ENCODE results near the gene ALG8.

DNA sequence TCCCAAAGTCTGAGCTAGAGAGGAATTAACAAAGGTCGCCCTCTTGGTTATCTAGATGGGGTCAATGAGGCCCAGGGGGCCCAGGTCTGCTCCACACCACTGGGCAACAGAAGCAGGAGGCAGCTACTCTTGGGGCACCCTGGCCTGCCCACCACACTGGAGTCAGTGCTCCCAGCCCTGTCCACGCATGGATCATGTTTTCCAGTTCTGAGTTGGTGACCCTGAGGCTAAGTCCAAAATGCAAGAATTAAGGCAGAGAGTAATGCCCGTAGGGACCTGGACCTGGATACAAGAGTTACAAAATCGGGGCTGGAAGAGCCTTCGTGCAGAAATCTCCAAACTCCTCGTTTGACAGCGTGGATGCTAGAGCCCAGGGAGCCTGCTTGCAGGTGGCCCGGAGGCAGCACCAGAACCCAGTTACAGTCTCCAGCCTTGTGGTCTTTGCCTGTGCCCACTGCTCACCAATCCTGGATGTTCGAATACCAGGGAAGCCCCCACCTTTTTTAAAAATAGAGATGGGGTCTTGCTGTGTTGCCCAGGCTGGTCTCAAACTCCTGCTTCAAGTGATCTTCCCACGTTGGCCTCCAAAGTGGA is 81.9 kb downstream of the ALG8 start:
- TF ChIP-seq POLR2A (IDR thresholded peaks at IDR 0.05), result no peak
- TF ChIP-seq, protein P1, sequence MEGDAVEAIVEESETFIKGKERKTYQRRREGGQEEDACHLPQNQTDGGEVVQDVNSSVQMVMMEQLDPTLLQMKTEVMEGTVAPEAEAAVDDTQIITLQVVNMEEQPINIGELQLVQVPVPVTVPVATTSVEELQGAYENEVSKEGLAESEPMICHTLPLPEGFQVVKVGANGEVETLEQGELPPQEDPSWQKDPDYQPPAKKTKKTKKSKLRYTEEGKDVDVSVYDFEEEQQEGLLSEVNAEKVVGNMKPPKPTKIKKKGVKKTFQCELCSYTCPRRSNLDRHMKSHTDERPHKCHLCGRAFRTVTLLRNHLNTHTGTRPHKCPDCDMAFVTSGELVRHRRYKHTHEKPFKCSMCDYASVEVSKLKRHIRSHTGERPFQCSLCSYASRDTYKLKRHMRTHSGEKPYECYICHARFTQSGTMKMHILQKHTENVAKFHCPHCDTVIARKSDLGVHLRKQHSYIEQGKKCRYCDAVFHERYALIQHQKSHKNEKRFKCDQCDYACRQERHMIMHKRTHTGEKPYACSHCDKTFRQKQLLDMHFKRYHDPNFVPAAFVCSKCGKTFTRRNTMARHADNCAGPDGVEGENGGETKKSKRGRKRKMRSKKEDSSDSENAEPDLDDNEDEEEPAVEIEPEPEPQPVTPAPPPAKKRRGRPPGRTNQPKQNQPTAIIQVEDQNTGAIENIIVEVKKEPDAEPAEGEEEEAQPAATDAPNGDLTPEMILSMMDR (IDR thresholded peaks at IDR 0.05), result no peak
